ENCODE results near the gene NOTCH4. TPM values are rescaled to one million over a fixed set of nuclear protein-coding genes. Genes with fewer than 3 reads are reported as not detected.
"Not testable (repeated sequence)": the region's sequence is repeated elsewhere in the genome, so short reads cannot be mapped to it uniquely, and the experiment has no call there.

Gene NOTCH4
- total RNA-seq: under 1 TPM in 1 of 2 experiments, not detected in 1; 0.50 TPM

GRCh38 chr6:32223258-32224235 lies at the start of gene NOTCH4:
NOTCH4 (minus strand) TSS chr6:32224067; CDS start chr6:32223928, 139 bp downstream.
- H3K27ac Mint-ChIP-seq: no peak within 1 kb of the TSS
- peaks cover 16% of the 10 kb centered on the region for H3K4me1 Mint-ChIP-seq (ENCODE audit: low read depth)
- H3K36me3 Mint-ChIP-seq (ENCODE audit: low read depth): no peaks in the 10 kb centered on the region
- H3K4me3 Mint-ChIP-seq: no peak within 1 kb of the TSS
- H3K9me3 Mint-ChIP-seq: no peaks in the 10 kb centered on the region
- CTCF ChIA-PET: no interaction called here
- no peaks in the 10 kb centered on the region for H3K27me3 Mint-ChIP-seq (ENCODE audit: low read depth)
- intact Hi-C loops (cut with micrococcal nuclease): no loop called here
- DNase-seq: no peak

DNA sequence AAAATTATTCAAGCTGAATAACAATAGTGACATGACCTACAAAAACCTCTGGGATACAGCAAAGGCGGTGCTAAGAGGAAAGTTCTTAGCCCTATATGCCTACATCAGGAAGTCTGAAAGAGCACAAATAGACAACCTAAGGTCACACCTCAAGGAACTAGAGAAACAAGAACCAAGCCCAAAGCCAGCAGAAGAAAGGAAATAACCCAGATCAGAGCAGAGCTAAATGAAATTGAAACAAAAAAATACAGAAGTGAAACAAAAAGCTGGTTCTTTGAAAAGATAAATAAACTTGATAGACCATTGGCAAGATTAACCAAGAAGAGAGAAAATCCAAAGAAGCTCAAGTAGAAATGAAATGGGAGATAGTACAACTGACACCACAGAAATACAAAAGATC lies 47.6 kb upstream of the NOTCH4 start:
- intact Hi-C loops (cut with micrococcal nuclease): no loop called here
- Mint-ChIP-seq H3K27me3 (ENCODE audit: low read depth) (no peaks in the 10 kb centered on the region), H3K4me1 (ENCODE audit: low read depth) (peaks cover 21% of the 10 kb centered on the region), H3K36me3 (ENCODE audit: low read depth) (peaks cover 1% of the 10 kb centered on the region), H3K27ac (no peak overlapping the region), H3K9me3 (no peaks in the 10 kb centered on the region), H3K4me3 (no peak overlapping the region)
- DNase-seq: no peak
- CTCF ChIA-PET: interaction anchor here (0.7 kb wide), 1 partner anchor 25 kb away, joined by 3 read pairs; no protein-coding TSS in a partner anchor

GRCh38 chr6:32268459-32268858 lies 44.6 kb upstream of the NOTCH4 start:
- peaks cover 18% of the 10 kb centered on the region for H3K4me1 Mint-ChIP-seq (ENCODE audit: low read depth)
- H3K4me3 Mint-ChIP-seq; H3K9me3 Mint-ChIP-seq; H3K36me3 Mint-ChIP-seq (ENCODE audit: low read depth); H3K27ac Mint-ChIP-seq; intact Hi-C loops (cut with micrococcal nuclease); H3K27me3 Mint-ChIP-seq (ENCODE audit: low read depth); DNase-seq: not testable (repeated sequence)
- CTCF ChIA-PET: interaction anchor here (0.9 to 1.6 kb wide), 2 partner anchors 14 to 22 kb away, joined by 4 read pairs; no protein-coding TSS in a partner anchor

GRCh38 chr6:32267035-32267434 lies 43.2 kb upstream of the NOTCH4 start:
- intact Hi-C loops (cut with micrococcal nuclease): no loop called here
- H3K36me3 Mint-ChIP-seq (ENCODE audit: low read depth): no peaks in the 10 kb centered on the region
- H3K4me1 Mint-ChIP-seq (ENCODE audit: low read depth): peaks cover 12% of the 10 kb centered on the region
- CTCF ChIA-PET: interaction anchor here (1.6 kb wide), 1 partner anchor 13 kb away, joined by 4 read pairs; no protein-coding TSS in a partner anchor
- H3K9me3 Mint-ChIP-seq: no peaks in the 10 kb centered on the region
- no peak for DNase-seq
- no peak overlapping the region for H3K27ac Mint-ChIP-seq
- H3K4me3 Mint-ChIP-seq: no peak overlapping the region
- no peaks in the 10 kb centered on the region for H3K27me3 Mint-ChIP-seq (ENCODE audit: low read depth)

DNA sequence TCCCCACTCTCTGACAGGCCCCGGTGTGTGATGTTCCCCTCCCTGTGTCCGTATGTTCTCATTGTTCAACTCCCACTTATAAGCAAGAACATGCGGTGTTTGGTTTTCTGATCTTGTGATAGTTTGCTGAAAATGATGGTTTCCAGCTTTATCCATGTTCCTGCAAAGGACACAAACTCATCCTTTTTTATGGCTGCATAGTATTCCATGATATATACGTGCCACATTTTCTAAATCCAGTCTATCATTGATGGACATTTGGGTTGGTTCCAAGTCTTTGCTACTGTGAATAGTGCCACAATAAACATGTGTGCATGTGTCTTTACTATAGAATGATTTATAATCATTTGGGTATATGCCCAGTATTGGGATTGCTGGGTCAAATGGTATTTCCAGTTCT lies 33.4 kb upstream of the NOTCH4 start:
- H3K4me3 Mint-ChIP-seq; H3K36me3 Mint-ChIP-seq (ENCODE audit: low read depth); H3K27me3 Mint-ChIP-seq (ENCODE audit: low read depth); H3K9me3 Mint-ChIP-seq; DNase-seq; H3K27ac Mint-ChIP-seq: not testable (repeated sequence)
- intact Hi-C loops (cut with micrococcal nuclease): loop anchor here (10.0 kb wide), 1 partner anchor 368 kb away; no protein-coding TSS in a partner anchor
- peaks cover 21% of the 10 kb centered on the region for H3K4me1 Mint-ChIP-seq (ENCODE audit: low read depth)
- CTCF ChIA-PET: interaction anchor here (0.7 kb wide), 1 partner anchor 102 kb away, joined by 3 read pairs; no protein-coding TSS in a partner anchor

DNA sequence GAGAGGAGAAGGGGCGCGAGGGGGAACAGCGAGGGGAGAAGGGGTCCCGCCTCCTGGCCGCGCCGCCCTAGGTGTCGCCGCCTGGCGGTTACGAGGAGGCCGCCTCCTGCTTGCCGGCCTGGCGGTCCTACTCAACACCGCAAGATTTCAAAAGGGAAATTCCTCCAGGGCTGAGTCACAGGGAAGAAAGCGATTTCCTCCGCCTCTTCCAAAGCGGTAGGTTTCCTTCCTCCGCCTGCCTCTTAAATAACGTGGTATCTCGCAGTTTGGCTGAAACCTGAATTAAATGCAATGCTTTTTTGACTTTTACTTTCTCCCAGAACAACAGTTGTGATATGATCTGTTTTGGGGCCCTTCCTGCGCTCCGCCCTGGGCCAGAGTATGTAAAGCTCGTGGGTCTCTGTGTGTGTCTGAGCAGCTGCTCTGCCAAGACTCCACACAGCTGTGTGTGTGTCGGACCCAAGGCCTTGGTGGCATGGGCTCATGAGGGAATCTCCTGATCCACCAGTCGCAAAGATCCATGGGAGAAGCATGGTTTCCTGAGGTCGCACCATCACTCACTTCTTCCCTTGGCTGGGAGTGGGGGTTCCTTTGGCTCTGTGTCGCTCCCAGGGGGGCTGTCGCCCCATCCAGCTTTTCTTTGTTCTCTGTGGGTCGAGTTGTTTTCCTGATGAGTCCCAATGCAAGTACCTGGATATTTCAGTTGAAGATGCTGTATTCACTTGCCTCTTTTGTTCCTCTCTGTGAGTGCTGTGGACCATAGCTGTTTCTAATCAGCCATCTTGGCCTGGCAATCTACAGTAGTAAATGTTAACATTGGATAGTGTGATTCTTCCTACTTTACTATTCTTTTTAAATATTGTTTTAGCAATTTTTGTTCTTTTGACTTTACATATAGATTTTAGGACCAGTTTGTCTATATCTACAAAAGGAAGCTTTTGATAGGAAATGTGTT lies 31.6 kb upstream of the NOTCH4 start:
- intact Hi-C loops (cut with micrococcal nuclease): loop anchor here (1.0 to 10.0 kb wide), 2 partner anchors 114 to 369 kb away; no protein-coding TSS in a partner anchor
- Mint-ChIP-seq H3K4me1 (ENCODE audit: low read depth) (peaks cover 26% of the 10 kb centered on the region), H3K4me3 (peak overlapping the region; percentile 34), H3K27me3 (ENCODE audit: low read depth) (no peaks in the 10 kb centered on the region), H3K36me3 (ENCODE audit: low read depth) (no peaks in the 10 kb centered on the region), H3K27ac (peak overlapping the region; percentile 31), H3K9me3 (no peaks in the 10 kb centered on the region)
- CTCF ChIA-PET: interaction anchor here (0.7 to 3.2 kb wide), 9 partner anchors 8 to 531 kb away, joined by 3 to 24 read pairs (median 4); no protein-coding TSS in a partner anchor
- peak; percentile 83 for DNase-seq

DNA sequence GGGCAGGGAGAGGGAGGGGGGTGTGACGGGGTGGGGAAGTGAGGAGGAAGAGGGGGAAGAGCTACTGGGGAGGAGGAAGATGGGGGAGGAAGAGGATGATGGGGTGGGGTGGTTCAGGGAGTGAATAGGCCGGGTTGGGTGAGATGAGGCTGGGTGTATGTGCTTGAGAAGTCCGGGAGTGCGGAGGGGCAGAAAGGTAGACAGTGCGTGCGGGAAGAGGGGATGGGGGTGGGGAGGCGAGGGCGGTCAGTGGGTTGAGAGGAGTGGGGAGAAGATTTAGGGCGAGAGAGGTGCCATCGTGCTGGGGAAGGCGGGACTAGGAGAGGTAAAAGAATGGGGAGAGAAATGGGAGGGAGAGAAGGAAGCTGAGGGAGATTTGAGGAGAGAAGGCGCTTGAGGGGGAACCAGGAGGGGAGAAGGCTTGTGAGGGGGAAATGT lies 30.9 kb upstream of the NOTCH4 start:
- H3K4me3 Mint-ChIP-seq: no peak overlapping the region
- intact Hi-C loops (cut with micrococcal nuclease): loop anchor here (1.0 to 10.0 kb wide), 2 partner anchors 115 to 370 kb away; no protein-coding TSS in a partner anchor
- CTCF ChIA-PET: interaction anchor here (0.8 to 3.2 kb wide), 10 partner anchors 9 to 531 kb away, joined by 3 to 24 read pairs (median 4); no protein-coding TSS in a partner anchor

GRCh38 chr6:32252331-32253009 lies 28.6 kb upstream of the NOTCH4 start:
- intact Hi-C loops (cut with micrococcal nuclease): loop anchor here (10.0 kb wide), 1 partner anchor 372 kb away; no protein-coding TSS in a partner anchor
- no peak overlapping the region for H3K27ac Mint-ChIP-seq
- peak; percentile 11 for DNase-seq
- CTCF ChIA-PET: interaction anchor here (0.6 kb wide), 1 partner anchor 45 kb away, joined by 3 read pairs; no protein-coding TSS in a partner anchor
- H3K4me1 Mint-ChIP-seq (ENCODE audit: low read depth): peaks cover 26% of the 10 kb centered on the region
- H3K4me3 Mint-ChIP-seq: no peak overlapping the region
- H3K27me3 Mint-ChIP-seq (ENCODE audit: low read depth): no peaks in the 10 kb centered on the region
- peaks cover 3% of the 10 kb centered on the region for H3K9me3 Mint-ChIP-seq
- H3K36me3 Mint-ChIP-seq (ENCODE audit: low read depth): no peaks in the 10 kb centered on the region

More for the DNA sequence above, 30.9 kb upstream of the NOTCH4 start:
- Mint-ChIP-seq H3K27me3 (ENCODE audit: low read depth) (no peaks in the 10 kb centered on the region), H3K36me3 (ENCODE audit: low read depth) (no peaks in the 10 kb centered on the region), H3K9me3 (no peaks in the 10 kb centered on the region), H3K27ac (no peak overlapping the region), H3K4me1 (ENCODE audit: low read depth) (peaks cover 26% of the 10 kb centered on the region)
- DNase-seq: no peak

DNA sequence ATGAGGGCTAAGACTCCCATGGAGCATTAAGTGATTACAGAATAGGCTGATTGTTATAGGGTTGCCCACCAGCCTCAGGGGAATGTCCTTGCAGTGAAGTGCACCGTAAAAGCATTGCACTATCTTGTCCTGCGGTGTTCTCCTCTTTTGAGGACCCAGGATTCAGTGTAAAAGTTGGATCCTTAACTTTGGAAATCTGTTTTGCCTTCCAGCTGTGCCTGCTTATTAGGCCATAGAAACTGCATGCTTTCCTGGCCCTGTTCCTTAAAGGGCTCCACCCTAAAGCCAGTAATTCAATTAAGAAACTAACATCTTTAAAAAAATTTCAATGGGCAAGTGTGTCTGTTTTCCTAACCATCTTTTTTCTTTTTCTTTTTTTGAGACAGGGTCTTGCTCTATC lies 25.4 kb upstream of the NOTCH4 start:
- Mint-ChIP-seq H3K36me3 (ENCODE audit: low read depth) (no peaks in the 10 kb centered on the region), H3K4me3 (no peak overlapping the region), H3K27ac (no peak overlapping the region), H3K9me3 (peaks cover 3% of the 10 kb centered on the region), H3K27me3 (ENCODE audit: low read depth) (no peaks in the 10 kb centered on the region), H3K4me1 (ENCODE audit: low read depth) (peaks cover 20% of the 10 kb centered on the region)
- intact Hi-C loops (cut with micrococcal nuclease): loop anchor here (5.0 to 10.0 kb wide), 2 partner anchors 453 to 546 kb away; no protein-coding TSS in a partner anchor
- no peak for DNase-seq
- CTCF ChIA-PET: interaction anchor here (1.2 kb wide), 1 partner anchor 157 kb away, joined by 3 read pairs; the partner anchor contains the start of gene BTNL2

DNA sequence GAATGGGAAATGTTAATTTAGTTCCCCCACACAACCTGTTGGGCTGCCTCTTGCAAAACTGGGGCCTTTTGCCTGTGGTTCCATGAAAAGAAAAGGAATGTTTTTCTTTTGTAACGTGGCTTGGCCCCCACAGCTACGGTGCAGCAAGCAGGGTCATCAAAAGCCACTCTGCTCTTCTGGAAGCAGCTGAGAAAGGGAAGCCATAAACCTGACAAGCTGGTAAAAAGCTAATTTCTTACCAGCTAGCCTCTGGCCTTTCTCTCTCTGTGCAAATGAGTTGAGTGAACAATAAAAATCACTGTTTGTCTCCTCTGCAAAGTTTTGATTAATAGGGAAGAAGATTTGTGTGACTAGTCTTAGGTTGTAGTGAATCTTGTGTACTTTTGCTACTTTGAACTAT lies 23.5 kb upstream of the NOTCH4 start:
- H3K27me3 Mint-ChIP-seq (ENCODE audit: low read depth): no peaks in the 10 kb centered on the region
- no peaks in the 10 kb centered on the region for H3K36me3 Mint-ChIP-seq (ENCODE audit: low read depth)
- H3K4me3 Mint-ChIP-seq: no peak overlapping the region
- H3K9me3 Mint-ChIP-seq: peaks cover 3% of the 10 kb centered on the region
- H3K4me1 Mint-ChIP-seq (ENCODE audit: low read depth): peaks cover 12% of the 10 kb centered on the region
- intact Hi-C loops (cut with micrococcal nuclease): loop anchor here (5.0 to 10.0 kb wide), 2 partner anchors 455 to 547 kb away; no protein-coding TSS in a partner anchor
- no peak for DNase-seq
- CTCF ChIA-PET: interaction anchor here (0.9 kb wide), 1 partner anchor 21 kb away, joined by 4 read pairs; no protein-coding TSS in a partner anchor
- H3K27ac Mint-ChIP-seq: no peak overlapping the region

DNA sequence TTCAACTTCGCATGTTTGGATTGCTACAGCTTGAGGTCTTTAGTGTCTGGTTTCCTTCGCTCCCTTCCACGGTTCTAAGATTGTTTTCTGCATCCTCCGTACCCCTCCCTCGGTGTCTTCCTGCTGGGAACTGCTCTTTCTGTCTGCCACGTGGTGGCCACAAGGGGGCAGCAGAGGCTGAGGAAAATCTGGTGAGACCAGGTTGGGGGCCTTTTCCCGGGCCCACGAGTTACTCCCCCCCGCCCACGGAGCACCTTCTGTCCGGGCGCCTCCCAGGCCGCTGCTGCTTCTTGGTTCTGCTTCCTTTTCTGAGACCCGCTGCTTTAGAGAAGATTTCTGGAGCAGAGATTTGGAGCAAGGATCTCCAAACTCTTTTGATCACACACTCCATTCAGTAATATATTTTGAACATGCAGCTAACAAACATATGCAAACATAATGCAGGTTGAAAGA lies 21.1 kb upstream of the NOTCH4 start:
- H3K27ac Mint-ChIP-seq: no peak overlapping the region
- intact Hi-C loops (cut with micrococcal nuclease): loop anchor here (1.0 to 10.0 kb wide), 3 partner anchors 168 to 550 kb away; no protein-coding TSS in a partner anchor
- peak overlapping the region; percentile 34 for H3K4me3 Mint-ChIP-seq
- peak; percentile 76 for DNase-seq
- no peaks in the 10 kb centered on the region for H3K36me3 Mint-ChIP-seq (ENCODE audit: low read depth)
- no peaks in the 10 kb centered on the region for H3K27me3 Mint-ChIP-seq (ENCODE audit: low read depth)
- peaks cover 28% of the 10 kb centered on the region for H3K4me1 Mint-ChIP-seq (ENCODE audit: low read depth)
- CTCF ChIA-PET: interaction anchor here (0.6 to 3.5 kb wide), 13 partner anchors 10 to 777 kb away, joined by 3 to 26 read pairs (median 4); no protein-coding TSS in a partner anchor
- H3K9me3 Mint-ChIP-seq: peaks cover 3% of the 10 kb centered on the region
